ENCODE measurements around the gene SND1. TPM values are rescaled to one million over a fixed set of nuclear protein-coding genes. Genes with fewer than 3 reads are reported as not detected.

SND1 gene
- total RNA-seq, 1 experiment from 2014 or later, result 274 TPM

DNA sequence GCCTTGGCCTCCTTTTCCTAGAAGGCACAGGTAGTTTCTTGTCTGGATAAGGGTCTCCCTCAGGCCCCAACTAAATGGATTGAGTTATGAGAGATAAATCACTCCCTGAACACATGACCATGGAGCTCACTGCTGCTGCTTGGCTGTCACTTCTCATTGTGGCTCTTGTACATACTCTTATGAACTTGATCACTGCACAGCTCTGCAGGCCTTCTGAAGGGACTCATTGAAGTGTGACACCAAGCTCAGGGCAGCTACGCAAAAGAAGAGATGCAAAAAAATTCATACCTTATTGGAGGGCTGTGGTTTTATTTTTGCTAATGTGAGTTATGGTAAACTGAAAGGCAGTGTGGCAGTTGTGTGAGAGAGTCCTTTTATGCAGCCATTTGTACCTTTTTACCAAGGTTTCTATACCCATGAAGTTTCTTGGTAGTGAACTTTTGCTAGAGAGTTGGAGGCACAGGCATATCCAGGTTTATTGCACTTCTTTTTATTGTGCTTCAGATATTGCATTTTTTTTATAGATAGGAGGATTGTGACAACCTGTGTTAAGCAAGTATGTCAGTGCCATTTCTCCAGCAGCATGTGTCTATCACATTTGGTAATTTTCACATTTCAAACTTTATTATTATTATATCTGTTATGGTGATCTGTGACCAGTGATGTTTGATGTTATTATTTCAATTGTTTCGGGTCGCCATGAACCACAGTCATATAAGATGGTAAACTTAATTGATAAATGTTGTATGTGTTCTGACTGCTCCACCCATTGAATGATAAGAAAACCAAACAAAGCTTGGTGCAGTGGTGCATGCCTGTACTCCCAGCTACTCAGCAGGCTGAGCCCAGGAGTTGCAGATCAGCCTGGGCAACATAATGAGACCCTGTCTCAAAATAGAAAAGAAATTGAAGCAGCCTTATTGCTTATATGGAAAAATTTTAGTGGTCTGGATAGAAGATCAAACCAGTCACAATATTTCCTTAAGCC is 278.6 kb downstream of the SND1 start:
- Histone ChIP-seq H3K9me3 (no peaks in the 10 kb centered on the region), H3K4me3 (ENCODE audit: low read depth, low read length) (no peak overlapping the region), H3K36me3 (ENCODE audit: control insufficient read depth, insufficient read depth, low read length) (peaks cover 2% of the 10 kb centered on the region; the same call in 1 of the 2 replicates), H3K27me3 (replicated peaks; ENCODE audit: control insufficient read depth, insufficient read depth, low read length) (no peaks in the 10 kb centered on the region), H3K4me1 (peaks cover 9% of the 10 kb centered on the region; the same call in 1 of the 2 replicates)
- intact Hi-C loops (cut with micrococcal nuclease; ENCODE audit: unreplicated experiment), result no loop called here
- H3K27me3 Mint-ChIP-seq (ENCODE audit: insufficient read depth, unreplicated experiment), result no peaks in the 10 kb centered on the region
- CTCF ChIA-PET, result no interaction called here
- no peaks in the 10 kb centered on the region for H3K9me3 Mint-ChIP-seq (ENCODE audit: unreplicated experiment)
- no peak for DNase-seq
- H3K36me3 Mint-ChIP-seq (ENCODE audit: insufficient read depth, unreplicated experiment), result peaks cover 74% of the 10 kb centered on the region
- TF ChIP-seq, protein P1, sequence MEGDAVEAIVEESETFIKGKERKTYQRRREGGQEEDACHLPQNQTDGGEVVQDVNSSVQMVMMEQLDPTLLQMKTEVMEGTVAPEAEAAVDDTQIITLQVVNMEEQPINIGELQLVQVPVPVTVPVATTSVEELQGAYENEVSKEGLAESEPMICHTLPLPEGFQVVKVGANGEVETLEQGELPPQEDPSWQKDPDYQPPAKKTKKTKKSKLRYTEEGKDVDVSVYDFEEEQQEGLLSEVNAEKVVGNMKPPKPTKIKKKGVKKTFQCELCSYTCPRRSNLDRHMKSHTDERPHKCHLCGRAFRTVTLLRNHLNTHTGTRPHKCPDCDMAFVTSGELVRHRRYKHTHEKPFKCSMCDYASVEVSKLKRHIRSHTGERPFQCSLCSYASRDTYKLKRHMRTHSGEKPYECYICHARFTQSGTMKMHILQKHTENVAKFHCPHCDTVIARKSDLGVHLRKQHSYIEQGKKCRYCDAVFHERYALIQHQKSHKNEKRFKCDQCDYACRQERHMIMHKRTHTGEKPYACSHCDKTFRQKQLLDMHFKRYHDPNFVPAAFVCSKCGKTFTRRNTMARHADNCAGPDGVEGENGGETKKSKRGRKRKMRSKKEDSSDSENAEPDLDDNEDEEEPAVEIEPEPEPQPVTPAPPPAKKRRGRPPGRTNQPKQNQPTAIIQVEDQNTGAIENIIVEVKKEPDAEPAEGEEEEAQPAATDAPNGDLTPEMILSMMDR (IDR thresholded peaks at IDR 0.05; ENCODE audit: insufficient read depth in 1 of 2, low read depth in 1 of 2, low read length in 1 of 2, severe bottlenecking in 1 of 2, unreplicated experiment in 1 of 2), result no peak
- H3K4me3 Mint-ChIP-seq (ENCODE audit: unreplicated experiment), result no peak overlapping the region
- POLR2A ChIA-PET, result no interaction called here
- H3K4me1 Mint-ChIP-seq (ENCODE audit: low read depth, unreplicated experiment), result peaks cover 15% of the 10 kb centered on the region
- H3K27ac Mint-ChIP-seq (ENCODE audit: unreplicated experiment), result no peak overlapping the region
- BruUV-seq (replicated peaks), result no TSS peak

DNA sequence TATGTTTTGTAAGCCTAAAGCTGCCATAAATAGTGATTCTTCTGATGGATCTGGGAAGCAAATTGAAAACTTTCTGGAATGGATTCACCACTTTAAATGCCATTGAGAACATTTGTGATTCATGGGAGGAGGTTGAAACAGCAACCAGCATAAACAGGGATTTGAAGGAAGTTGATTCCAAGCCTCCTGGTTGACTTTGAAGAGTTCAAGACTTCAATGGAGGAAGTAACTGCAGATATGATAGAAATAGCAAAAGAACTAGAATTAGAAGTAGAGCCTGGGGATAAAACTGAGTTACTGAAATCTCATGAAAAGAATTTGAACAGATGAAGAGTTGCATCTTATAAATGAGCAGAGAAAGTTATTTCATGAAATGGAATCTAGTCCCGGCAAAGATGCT is 280.1 kb downstream of the SND1 start:
- TF ChIP-seq, protein P1 (IDR thresholded peaks at IDR 0.05; ENCODE audit: insufficient read depth in 1 of 2, low read depth in 1 of 2, low read length in 1 of 2, severe bottlenecking in 1 of 2, unreplicated experiment in 1 of 2), result no peak
- intact Hi-C loops (cut with micrococcal nuclease; ENCODE audit: unreplicated experiment), result no loop called here
- Histone ChIP-seq H3K36me3 (ENCODE audit: control insufficient read depth, insufficient read depth, low read length) (peaks cover 2% of the 10 kb centered on the region; the same call in 1 of the 2 replicates), H3K27me3 (replicated peaks; ENCODE audit: control insufficient read depth, insufficient read depth, low read length) (no peaks in the 10 kb centered on the region), H3K4me1 (peaks cover 9% of the 10 kb centered on the region; the same call in 1 of the 2 replicates), H3K9me3 (no peaks in the 10 kb centered on the region), H3K4me3 (ENCODE audit: low read depth, low read length) (no peak overlapping the region)
- no peaks in the 10 kb centered on the region for H3K9me3 Mint-ChIP-seq (ENCODE audit: unreplicated experiment)
- H3K4me1 Mint-ChIP-seq (ENCODE audit: low read depth, unreplicated experiment), result peaks cover 15% of the 10 kb centered on the region
- H3K27me3 Mint-ChIP-seq (ENCODE audit: insufficient read depth, unreplicated experiment), result no peaks in the 10 kb centered on the region
- H3K27ac Mint-ChIP-seq (ENCODE audit: unreplicated experiment), result no peak overlapping the region
- CTCF ChIA-PET, result no interaction called here
- POLR2A ChIA-PET, result no interaction called here
- no peak overlapping the region for H3K4me3 Mint-ChIP-seq (ENCODE audit: unreplicated experiment)
- DNase-seq, result no peak
- H3K36me3 Mint-ChIP-seq (ENCODE audit: insufficient read depth, unreplicated experiment), result peaks cover 79% of the 10 kb centered on the region
- no TSS peak for BruUV-seq (replicated peaks)

DNA sequence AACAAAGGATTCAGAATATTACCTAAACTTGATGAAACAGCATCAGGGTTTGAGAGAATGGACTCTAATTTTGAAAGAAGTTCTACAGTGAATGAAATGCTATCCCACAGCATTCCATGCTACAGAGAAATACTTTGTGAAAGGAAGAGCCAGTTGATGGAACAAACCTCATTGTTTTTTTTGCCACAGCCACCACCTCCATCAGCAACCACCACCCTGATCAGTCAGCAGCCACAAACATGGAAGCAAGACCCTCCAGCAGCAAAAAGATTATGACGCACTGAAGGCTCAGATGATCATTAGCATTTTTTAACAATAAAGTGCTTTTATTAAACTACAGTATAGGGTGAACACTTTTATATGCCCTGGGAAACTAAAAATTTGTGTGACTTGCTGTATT is 280.5 kb downstream of the SND1 start:
- Mint-ChIP-seq H3K4me3 (ENCODE audit: unreplicated experiment) (no peak overlapping the region), H3K27ac (ENCODE audit: unreplicated experiment) (no peak overlapping the region), H3K27me3 (ENCODE audit: insufficient read depth, unreplicated experiment) (no peaks in the 10 kb centered on the region), H3K36me3 (ENCODE audit: insufficient read depth, unreplicated experiment) (peaks cover 77% of the 10 kb centered on the region), H3K9me3 (ENCODE audit: unreplicated experiment) (no peaks in the 10 kb centered on the region), H3K4me1 (ENCODE audit: low read depth, unreplicated experiment) (peaks cover 15% of the 10 kb centered on the region)
- DNase-seq, result no peak
- Histone ChIP-seq H3K9me3 (no peaks in the 10 kb centered on the region), H3K27me3 (replicated peaks; ENCODE audit: control insufficient read depth, insufficient read depth, low read length) (no peaks in the 10 kb centered on the region), H3K4me3 (ENCODE audit: low read depth, low read length) (no peak overlapping the region), H3K36me3 (ENCODE audit: control insufficient read depth, insufficient read depth, low read length) (peaks cover 2% of the 10 kb centered on the region; the same call in 1 of the 2 replicates), H3K4me1 (peaks cover 9% of the 10 kb centered on the region; the same call in 1 of the 2 replicates)
- intact Hi-C loops (cut with micrococcal nuclease; ENCODE audit: unreplicated experiment), result no loop called here
- CTCF ChIA-PET, result no interaction called here
- no TSS peak for BruUV-seq (replicated peaks)
- POLR2A ChIA-PET, result no interaction called here
- TF ChIP-seq, protein P1 (IDR thresholded peaks at IDR 0.05; ENCODE audit: insufficient read depth in 1 of 2, low read depth in 1 of 2, low read length in 1 of 2, severe bottlenecking in 1 of 2, unreplicated experiment in 1 of 2), result no peak
